ENCODE measurements around the gene KLK8.
"Not testable (repeated sequence)": the region's sequence is repeated elsewhere in the genome, so short reads cannot be mapped to it uniquely, and the experiment has no call there.

The KLK8 gene

GRCh38 chr19:51016798-51017683 is 15.6 kb upstream of the KLK8 start:
- no peak for DNase-seq

DNA sequence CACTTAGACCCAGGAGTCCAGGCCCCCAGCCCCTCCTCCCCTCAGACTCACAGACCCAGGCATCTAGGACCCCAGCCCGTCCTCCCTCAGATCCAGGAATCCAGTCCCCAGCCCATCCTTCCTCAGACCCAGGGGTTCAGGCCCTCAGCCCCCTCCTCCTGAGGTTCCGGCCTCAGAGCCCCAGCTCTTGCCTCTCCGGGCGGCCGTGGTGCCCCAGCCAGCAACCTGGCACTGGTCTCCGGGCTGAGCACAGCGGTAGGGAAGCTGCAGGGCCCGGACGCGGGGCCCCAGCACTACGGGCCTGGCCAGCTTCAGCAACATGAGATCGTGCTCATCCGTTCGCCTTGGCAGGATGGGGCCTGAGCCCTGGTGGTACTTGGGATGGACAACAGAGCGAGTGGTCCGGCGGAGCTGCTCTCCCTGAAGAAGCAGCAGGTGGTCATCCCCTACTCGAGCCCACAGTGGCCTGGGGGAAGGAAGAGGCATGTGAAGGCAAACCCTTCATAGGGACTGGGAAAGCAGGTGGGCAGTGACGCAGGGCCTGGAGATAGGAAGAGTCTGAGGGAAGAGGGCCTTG is 14.4 kb upstream of the KLK8 start:
- no peak for DNase-seq

- DNase-seq = no peak
Measured at GRCh38 chr19:51014242-51014641, 12.8 kb upstream of the KLK8 start.

DNA sequence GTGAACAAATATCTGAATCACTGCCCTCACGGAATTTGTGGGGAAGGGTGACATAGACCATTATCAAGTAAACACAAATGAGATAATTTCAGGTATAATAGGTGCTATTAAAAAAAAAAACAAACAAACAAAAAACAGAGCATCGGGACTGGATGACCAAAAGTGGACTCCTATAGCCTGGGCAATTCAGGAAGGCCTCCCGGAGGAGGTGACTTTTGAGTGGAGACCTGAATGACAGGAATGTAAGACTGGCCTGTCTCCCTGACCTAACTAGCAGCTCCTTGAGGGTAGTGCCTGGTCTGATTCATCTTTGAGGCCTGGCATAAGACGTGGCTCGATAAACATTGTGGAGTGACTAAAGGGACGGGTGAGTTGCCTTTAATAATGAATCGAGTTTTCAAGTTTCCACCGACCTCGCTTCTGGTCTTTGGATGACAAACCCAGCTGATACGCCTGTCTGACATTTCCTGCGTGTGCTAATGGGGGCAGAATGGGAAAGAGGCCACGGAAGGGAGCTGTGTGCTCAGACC is 11.3 kb upstream of the KLK8 start:
- DNase-seq = no peak

- DNase-seq = no peak
Measured at GRCh38 chr19:51010066-51010795, 8.8 kb upstream of the KLK8 start.

GRCh38 chr19:51009061-51009891 is 7.9 kb upstream of the KLK8 start:
- DNase-seq = no peak

DNA sequence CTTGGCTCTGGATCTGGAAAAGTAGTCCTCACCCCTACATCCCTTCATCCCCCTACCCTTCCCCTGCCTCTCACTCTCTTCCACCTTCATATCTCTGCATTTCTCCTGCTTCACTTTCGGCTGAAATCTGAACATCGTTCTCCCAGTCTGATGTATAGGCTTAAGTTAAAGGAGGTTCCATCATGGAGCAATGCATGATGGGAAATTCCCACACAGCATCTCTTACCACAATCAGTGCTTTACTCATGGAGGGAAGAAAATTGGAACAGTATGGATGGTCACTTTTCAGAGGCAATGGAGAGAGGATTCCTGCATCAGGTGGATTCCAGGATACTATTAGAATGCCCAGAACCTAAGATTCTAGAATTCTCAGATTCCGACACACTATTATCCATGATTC is 6.1 kb upstream of the KLK8 start:
- no peak for DNase-seq

GRCh38 chr19:51006406-51006805 is 5.0 kb upstream of the KLK8 start:
- DNase-seq = no peak

DNA sequence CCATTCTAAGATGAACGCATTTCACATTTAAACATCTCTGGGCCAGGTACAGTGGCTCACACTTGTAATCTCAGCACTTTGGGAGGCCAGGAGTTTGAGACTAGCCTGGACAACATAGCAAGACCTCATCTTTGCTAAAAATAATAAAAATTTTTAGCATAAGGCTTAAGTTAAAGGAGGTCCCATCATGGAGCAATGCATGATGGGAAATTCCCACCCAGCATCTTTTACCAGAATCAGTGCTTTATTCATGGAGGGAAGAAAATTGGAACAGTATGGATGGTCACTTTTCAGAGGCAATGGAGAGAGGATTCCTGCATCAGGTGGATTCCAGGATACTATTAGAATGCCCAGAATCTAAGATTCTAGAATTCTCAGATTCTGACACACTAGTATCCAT is 3.8 kb upstream of the KLK8 start:
- DNase-seq = no peak

DNA sequence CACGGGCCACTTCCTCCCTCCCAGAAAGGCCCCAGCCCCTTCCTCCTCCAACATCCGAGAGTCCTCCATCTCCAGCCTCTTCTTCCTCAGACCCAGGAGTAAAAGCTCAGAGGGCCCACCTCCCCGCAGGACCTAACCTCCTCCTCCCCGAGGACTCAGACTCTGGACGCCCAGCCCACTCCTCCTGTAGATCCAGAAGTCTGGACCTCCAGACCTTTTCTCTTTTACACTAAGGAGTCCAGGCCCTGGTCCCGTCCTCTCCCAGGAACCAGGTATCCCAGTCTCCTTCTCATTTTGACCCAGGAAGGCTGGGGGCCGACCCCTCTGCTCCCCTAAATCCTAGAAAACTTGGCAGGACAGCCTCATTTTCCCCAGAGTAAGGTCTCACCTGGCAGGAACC is 1.9 kb upstream of the KLK8 start:
- DNase-seq = no peak

GRCh38 chr19:51002542-51003311 is 1.3 kb upstream of the KLK8 start:
- DNase-seq = no peak

DNA sequence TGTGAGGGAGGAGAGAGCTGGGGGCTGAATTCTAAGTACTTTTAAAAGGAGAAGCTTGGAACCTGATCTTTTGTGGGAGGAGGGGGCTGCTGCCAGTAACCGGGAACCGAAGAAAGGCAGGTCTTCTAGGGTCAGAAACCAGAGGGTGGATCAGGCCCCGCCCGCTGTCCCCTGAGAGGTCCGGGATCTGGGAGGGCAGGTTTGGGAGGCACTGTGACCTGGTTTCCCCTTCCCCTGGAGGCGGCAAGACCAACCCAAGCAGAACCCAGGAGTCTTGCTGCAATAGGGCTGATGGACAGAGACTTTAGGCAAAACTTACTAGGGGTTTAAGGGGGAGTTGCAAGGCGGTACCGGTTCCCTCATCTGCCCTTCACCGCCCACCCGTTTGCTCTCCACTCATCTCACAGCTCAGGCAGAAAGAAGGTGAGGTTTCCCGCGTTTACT is 707 bp upstream of the KLK8 start:
- no peak for DNase-seq

- no peak for DNase-seq
Measured at GRCh38 chr19:51000981-51001380, 423 bp downstream of the KLK8 start.

GRCh38 chr19:51000426-51000825 is 978 bp downstream of the KLK8 start:
- DNase-seq = no peak

- no peak for DNase-seq
Measured at GRCh38 chr19:50998686-50999085, 2.7 kb downstream of the KLK8 start.

DNA sequence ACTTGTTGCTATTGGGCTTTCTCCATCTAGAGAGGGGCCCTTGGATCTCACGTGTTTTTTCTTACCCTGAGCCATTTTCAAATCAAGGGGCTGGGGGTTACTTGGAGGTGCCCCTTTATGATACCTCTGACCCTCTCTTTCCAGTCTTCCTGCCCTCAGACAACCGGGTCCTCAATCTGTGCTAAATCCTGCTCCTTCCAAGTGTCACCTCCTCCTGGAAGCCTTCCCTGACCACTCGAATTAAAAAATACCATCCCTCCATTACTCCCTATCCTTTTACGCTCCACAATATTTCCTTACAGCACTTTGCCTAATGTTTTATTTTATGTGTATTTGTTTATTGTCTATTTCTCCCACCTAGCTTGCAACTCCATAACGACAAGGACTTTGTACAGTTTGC is 3.3 kb downstream of the KLK8 start:
- no peak for DNase-seq

- no peak for DNase-seq
Measured at GRCh38 chr19:50994129-50994528, 7.3 kb downstream of the KLK8 start.

GRCh38 chr19:50992666-50993035 is 8.8 kb downstream of the KLK8 start:
- DNase-seq = no peak

- DNase-seq = not testable (repeated sequence)
Measured at GRCh38 chr19:50984416-50984815, 17.0 kb downstream of the KLK8 start.

- no peak for DNase-seq
Measured at GRCh38 chr19:50983625-50984292, 17.6 kb downstream of the KLK8 start, which contains the start of gene KLK7. TSS of gene KLK7 (minus strand) at chr19:50983917. CDS start at chr19:50982399, 1,518 bp downstream.

GRCh38 chr19:50982186-50982585 is 19.2 kb downstream of the KLK8 start:
- no peak for DNase-seq

Measured in NCI-H510A (cell line).